Hepatic stellate cell (primary cell): ENCODE measurements around the gene CCDC187.

Experiments used
- DNase-seq: peaks from one replicate; pipeline ENCODE4 v3.0.0; 2011; ENCODE audit warnings: low spot score

The CCDC187 gene

GRCh38 chr9:136297016-136297691, 6.7 kb downstream of the CCDC187 start:
- no peak for DNase-seq

- no peak for DNase-seq
These were observed 7.4 kb downstream of the CCDC187 start for GRCh38 chr9:136296434-136297015.

- no peak for DNase-seq
These were observed 8.1 kb downstream of the CCDC187 start for GRCh38 chr9:136295542-136296433.

GRCh38 chr9:136295055-136295454, 8.8 kb downstream of the CCDC187 start:
- no peak for DNase-seq

GRCh38 chr9:136294437-136294836, 9.5 kb downstream of the CCDC187 start:
- no peak for DNase-seq

GRCh38 chr9:136293476-136294077, 10.3 kb downstream of the CCDC187 start:
- DNase-seq = no peak

GRCh38 chr9:136292591-136293448, 11.1 kb downstream of the CCDC187 start:
- no peak for DNase-seq

- DNase-seq = no peak
These were observed 11.8 kb downstream of the CCDC187 start for GRCh38 chr9:136292026-136292538.

GRCh38 chr9:136291306-136292025, 12.4 kb downstream of the CCDC187 start:
- no peak for DNase-seq

- DNase-seq = no peak
These were observed 13.3 kb downstream of the CCDC187 start for GRCh38 chr9:136290508-136291000.

- no peak for DNase-seq
These were observed 14.0 kb downstream of the CCDC187 start for GRCh38 chr9:136289651-136290507.

- no peak for DNase-seq
These were observed 15.7 kb downstream of the CCDC187 start for GRCh38 chr9:136287960-136288753.

GRCh38 chr9:136286987-136287379, 16.9 kb downstream of the CCDC187 start:
- no peak for DNase-seq

- DNase-seq = no peak
These were observed 17.4 kb downstream of the CCDC187 start for GRCh38 chr9:136286359-136286986.

GRCh38 chr9:136285501-136286358, 18.2 kb downstream of the CCDC187 start:
- DNase-seq = no peak

- no peak for DNase-seq
These were observed 18.9 kb downstream of the CCDC187 start for GRCh38 chr9:136284951-136285350.

GRCh38 chr9:136284311-136284710, 19.6 kb downstream of the CCDC187 start:
- no peak for DNase-seq
